ENCODE measurements around the gene TGM4.
"Not testable (repeated sequence)": the region's sequence is repeated elsewhere in the genome, so short reads cannot be mapped to it uniquely, and the experiment has no call there.

The TGM4 gene

DNA sequence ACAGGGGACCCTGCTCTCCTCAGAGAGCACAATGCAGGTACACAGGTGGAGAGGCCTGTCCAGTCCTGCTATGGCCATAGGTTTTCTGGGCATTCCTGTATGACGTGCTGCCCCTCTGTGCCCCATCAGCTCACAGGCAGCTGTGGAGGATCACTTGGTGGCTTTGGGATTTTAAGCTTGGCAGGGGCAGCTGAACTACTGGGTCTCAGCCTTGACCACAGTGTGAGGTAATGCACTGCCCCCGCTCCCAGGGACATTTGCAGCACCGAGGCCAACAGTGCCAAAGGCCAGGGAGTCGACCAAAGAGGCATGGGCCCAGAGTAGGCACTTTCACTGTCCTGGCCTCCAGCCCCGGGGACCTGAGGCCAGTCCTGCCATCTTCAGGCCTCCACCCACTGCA lies 55.4 kb downstream of the TGM4 start:
- Histone ChIP-seq H3K36me3 (ENCODE audit: insufficient read depth, low read length) (peaks cover 60% of the 10 kb centered on the region), H3K9me3 (ENCODE audit: low read length) (no peaks in the 10 kb centered on the region), H3K4me1 (ENCODE audit: insufficient read depth, low read length) (peaks cover 24% of the 10 kb centered on the region), H3K4me3 (ENCODE audit: low read length) (no peak overlapping the region), H2AFZ (ENCODE audit: low read depth, low read length) (no peak overlapping the region), H3K27me3 (ENCODE audit: insufficient read depth, low read length) (no peaks in the 10 kb centered on the region)

DNA sequence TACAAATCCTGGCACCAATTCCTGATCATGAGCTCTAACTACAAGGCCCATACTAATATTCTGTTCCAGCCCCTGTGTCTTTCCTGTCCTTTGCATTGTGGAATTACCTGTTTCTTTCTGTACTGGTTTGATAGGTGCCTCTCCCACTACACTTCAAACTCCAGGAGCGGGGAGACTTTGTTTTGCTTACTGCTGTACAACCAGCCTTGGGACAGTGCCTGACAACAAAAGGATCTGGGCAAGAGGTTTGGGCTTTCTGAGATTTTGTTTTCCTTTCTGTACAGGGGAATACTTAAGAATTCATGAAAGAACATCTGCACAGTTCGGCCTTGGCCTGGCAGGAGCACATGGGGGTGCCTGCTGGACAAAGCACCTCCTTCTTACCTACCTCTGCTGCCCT lies 56.5 kb downstream of the TGM4 start:
- Histone ChIP-seq H3K27me3 (ENCODE audit: insufficient read depth, low read length) (no peaks in the 10 kb centered on the region), H3K9me3 (ENCODE audit: low read length) (no peaks in the 10 kb centered on the region), H2AFZ (ENCODE audit: low read depth, low read length) (no peak overlapping the region), H3K4me1 (ENCODE audit: insufficient read depth, low read length) (peaks cover 24% of the 10 kb centered on the region), H3K4me3 (ENCODE audit: low read length) (no peak overlapping the region), H3K36me3 (ENCODE audit: insufficient read depth, low read length) (peaks cover 54% of the 10 kb centered on the region)

DNA sequence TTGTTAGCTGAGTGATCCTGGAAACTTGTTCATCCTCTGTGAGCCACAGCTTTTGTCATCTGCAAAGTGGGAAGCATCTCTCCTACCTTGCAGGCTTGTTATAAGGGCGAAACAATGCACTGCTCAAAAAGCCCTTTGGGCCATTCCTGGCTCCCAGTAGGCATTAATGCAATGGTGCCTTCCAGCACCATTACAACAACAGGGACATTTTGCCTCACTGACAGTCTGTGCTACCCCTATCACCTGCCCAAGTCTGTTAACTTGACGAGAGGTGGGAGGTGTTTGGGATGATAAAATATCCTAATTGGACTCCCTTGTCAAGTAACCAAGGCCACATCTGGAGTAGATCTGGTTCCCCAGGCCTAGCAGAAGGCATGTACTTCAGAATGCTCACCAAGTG lies 57.4 kb downstream of the TGM4 start:
- peaks cover 46% of the 10 kb centered on the region for H3K36me3 ChIP-seq (ENCODE audit: insufficient read depth, low read length)
- H3K4me1 ChIP-seq (ENCODE audit: insufficient read depth, low read length): peaks cover 24% of the 10 kb centered on the region
- no peaks in the 10 kb centered on the region for H3K27me3 ChIP-seq (ENCODE audit: insufficient read depth, low read length)
- no peaks in the 10 kb centered on the region for H3K9me3 ChIP-seq (ENCODE audit: low read length)
- H2AFZ ChIP-seq (ENCODE audit: low read depth, low read length): no peak overlapping the region
- no peak overlapping the region for H3K4me3 ChIP-seq (ENCODE audit: low read length)

DNA sequence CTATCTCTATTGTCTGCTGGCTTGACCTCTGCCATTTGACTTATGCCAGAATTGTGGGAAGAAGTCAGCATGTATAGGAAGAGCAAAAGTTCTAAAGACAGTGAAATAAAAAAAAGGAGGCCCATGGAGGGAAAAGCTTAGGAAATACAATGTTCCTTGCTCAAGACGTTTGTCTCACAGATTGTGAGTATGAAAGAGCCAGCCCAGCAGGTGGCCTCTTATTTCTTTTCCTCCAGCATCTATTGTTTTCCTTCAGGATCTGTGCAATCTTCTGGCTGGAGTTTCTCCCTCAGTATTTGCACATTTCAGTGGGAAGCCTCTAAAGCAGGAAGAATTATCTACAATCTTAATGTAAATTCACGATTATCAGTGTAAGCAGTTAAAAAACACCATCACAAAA lies 57.9 kb downstream of the TGM4 start:
- Histone ChIP-seq H2AFZ (ENCODE audit: low read depth, low read length) (no peak overlapping the region), H3K27me3 (ENCODE audit: insufficient read depth, low read length) (no peaks in the 10 kb centered on the region), H3K9me3 (ENCODE audit: low read length) (no peaks in the 10 kb centered on the region), H3K4me1 (ENCODE audit: insufficient read depth, low read length) (peaks cover 24% of the 10 kb centered on the region), H3K4me3 (ENCODE audit: low read length) (no peak overlapping the region), H3K36me3 (ENCODE audit: insufficient read depth, low read length) (peaks cover 41% of the 10 kb centered on the region)

DNA sequence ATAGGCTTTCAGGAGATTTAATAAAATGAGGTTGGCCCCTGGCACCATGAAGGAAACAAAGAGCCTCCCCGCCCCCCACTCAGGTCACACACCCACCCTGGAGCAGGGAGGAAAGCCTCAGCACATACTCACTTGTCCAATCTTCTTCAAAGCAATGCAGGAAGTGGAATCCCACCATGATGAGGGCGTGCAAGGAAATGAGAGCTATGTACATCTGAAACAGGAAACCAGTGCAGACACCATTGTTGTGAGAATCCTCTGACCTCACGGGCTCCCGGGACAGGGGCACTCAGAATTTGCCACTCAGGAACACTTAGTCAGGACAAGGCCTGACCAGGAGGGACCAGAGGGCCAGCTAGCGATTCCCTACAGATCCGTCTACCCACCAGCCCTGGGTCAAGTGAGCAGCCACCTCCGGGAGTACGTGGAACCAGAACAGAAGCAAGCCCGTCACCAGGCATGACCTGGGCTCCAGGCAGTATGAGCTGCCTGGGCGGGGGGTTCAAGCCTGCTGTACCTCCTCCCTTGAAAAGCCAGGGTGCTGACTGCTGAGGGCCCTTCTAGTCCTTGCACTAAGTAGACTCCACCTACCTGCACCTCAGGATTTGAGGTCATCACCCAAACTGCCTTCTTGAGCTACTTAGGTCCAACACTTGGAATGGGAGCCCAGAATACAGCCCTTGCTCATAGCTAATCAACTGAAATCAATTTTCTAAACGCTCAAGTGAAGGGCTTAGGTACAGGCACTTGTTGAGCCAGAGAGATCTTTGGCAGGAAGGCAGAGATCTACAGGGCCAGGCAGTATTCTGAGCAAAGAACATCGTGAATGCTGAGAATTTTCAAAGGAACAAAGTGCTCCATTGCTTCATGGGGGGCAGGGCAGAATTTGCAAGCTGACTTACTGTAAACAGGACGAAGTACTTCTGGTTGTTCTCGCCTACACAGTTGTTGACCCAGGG lies 58.9 kb downstream of the TGM4 start:
- no peak overlapping the region for H2AFZ ChIP-seq (ENCODE audit: low read depth, low read length)
- no peaks in the 10 kb centered on the region for H3K9me3 ChIP-seq (ENCODE audit: low read length)
- peaks cover 24% of the 10 kb centered on the region for H3K4me1 ChIP-seq (ENCODE audit: insufficient read depth, low read length)
- peaks cover 39% of the 10 kb centered on the region for H3K36me3 ChIP-seq (ENCODE audit: insufficient read depth, low read length)
- H3K4me3 ChIP-seq (ENCODE audit: low read length): no peak overlapping the region
- no peaks in the 10 kb centered on the region for H3K27me3 ChIP-seq (ENCODE audit: insufficient read depth, low read length)

DNA sequence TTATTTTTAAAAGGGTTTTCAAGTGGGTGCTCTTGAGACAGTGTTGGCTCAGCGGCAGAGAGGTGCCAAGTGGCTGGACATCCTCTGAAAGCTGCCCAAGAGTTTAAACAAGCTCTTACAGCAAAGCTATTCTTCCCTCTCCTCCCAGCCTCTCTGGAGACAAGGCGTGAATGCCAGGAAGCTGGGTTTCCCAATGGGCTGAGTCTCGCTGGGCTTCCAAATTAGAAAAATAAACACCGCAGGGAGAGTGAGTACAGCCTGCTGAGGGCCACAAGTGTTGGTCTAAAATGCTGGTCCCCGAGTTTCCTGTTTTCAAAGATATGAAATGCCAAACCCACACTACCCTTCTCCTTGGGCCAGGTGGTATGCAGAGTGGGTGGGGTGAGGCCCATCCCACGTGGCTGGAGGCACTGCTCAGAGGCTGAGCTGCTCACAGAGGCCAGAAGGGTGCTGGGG lies 65.2 kb downstream of the TGM4 start:
- Histone ChIP-seq H2AFZ (ENCODE audit: low read depth, low read length) (no peak overlapping the region), H3K27me3 (ENCODE audit: insufficient read depth, low read length) (no peaks in the 10 kb centered on the region), H3K9me3 (ENCODE audit: low read length) (no peaks in the 10 kb centered on the region), H3K4me1 (ENCODE audit: insufficient read depth, low read length) (no peaks in the 10 kb centered on the region), H3K4me3 (ENCODE audit: low read length) (no peak overlapping the region), H3K36me3 (ENCODE audit: insufficient read depth, low read length) (peaks cover 46% of the 10 kb centered on the region)

DNA sequence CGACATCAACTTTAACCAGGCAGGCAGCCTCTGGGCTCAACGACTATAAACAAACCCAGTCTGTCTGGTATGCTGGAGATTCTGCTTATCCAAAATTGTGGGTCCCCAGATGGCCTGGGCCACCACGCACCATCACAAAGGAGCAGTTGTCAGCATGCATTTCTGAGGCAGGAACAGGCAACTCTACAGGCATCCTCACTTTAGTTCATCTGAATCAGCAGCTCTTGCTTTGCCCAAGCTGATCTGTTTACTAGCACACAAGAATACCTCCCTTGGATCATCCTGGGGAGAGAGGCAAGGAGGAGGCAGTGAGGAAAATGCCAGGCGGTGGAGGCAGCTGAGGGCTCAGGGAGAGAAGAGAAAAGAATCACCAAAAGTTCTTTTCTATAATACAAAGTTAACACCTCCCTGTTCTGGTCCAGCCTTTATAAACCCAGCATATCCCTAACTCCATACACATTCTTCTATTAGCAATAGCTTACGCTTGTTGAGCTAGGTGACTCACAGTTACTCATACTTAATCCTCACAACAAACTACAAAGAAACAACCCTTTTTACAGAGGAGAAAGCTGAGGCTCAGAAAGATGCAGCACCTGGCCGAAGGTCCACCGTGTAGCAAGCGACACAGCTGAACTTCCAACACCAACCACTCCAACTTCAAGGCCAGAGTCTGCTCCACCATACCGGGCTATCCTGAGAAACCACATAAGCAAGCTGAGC lies 68.0 kb downstream of the TGM4 start:
- Histone ChIP-seq H3K4me1 (ENCODE audit: insufficient read depth, low read length) (no peaks in the 10 kb centered on the region), H3K36me3 (ENCODE audit: insufficient read depth, low read length) (peaks cover 51% of the 10 kb centered on the region), H3K27me3 (ENCODE audit: insufficient read depth, low read length) (no peaks in the 10 kb centered on the region), H3K4me3 (ENCODE audit: low read length) (no peak overlapping the region), H2AFZ (ENCODE audit: low read depth, low read length) (no peak overlapping the region), H3K9me3 (ENCODE audit: low read length) (no peaks in the 10 kb centered on the region)

DNA sequence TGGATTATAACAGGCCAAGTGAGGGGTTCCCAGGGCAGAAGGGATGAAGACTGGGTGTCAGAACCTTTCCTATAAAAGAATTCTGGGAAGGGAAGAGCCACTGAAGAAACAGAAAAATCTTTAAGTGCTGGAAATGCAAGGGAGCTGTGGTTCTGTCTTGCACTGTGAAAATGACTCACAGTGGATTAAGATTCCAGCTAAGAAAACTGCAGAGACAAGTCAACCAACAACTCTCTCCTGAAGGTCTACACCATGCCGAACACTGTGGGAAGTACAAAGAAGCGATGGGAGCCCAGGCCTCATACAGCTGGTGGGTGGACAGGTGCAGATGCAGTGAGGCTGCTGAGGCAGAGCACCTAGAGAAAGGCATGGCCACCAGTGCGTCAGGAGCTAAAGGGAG lies 73.8 kb downstream of the TGM4 start:
- Histone ChIP-seq H3K9me3 (ENCODE audit: low read length) (no peaks in the 10 kb centered on the region), H3K27me3 (ENCODE audit: insufficient read depth, low read length) (no peaks in the 10 kb centered on the region), H3K4me1 (ENCODE audit: insufficient read depth, low read length) (peaks cover 18% of the 10 kb centered on the region), H3K4me3 (ENCODE audit: low read length) (no peak overlapping the region), H3K36me3 (ENCODE audit: insufficient read depth, low read length) (peaks cover 5% of the 10 kb centered on the region), H2AFZ (ENCODE audit: low read depth, low read length) (no peak overlapping the region)

DNA sequence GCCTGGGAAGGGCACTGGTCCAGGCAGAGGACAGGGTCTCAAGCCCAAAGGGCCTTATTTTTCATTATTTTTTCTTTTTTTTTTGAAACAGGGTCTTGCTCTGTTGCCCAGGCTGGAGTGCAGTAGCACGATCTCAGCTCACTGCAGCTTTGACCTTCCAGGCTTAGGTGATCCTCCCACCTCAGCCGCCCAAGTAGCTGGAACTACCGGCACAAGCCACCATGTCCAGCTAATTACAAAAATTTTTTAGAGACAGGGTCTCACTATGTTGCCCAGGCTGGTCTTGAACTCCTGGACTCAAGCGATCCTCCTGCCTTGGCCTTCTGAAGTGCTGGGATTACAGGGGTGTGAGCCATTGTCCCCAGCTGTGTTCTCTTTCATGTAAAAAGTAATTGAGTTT lies 75.4 kb downstream of the TGM4 start:
- H3K36me3 ChIP-seq (ENCODE audit: insufficient read depth, low read length); H3K27me3 ChIP-seq (ENCODE audit: insufficient read depth, low read length); H3K9me3 ChIP-seq (ENCODE audit: low read length); H3K4me3 ChIP-seq (ENCODE audit: low read length); H2AFZ ChIP-seq (ENCODE audit: low read depth, low read length): not testable (repeated sequence)
- H3K4me1 ChIP-seq (ENCODE audit: insufficient read depth, low read length): peaks cover 18% of the 10 kb centered on the region

DNA sequence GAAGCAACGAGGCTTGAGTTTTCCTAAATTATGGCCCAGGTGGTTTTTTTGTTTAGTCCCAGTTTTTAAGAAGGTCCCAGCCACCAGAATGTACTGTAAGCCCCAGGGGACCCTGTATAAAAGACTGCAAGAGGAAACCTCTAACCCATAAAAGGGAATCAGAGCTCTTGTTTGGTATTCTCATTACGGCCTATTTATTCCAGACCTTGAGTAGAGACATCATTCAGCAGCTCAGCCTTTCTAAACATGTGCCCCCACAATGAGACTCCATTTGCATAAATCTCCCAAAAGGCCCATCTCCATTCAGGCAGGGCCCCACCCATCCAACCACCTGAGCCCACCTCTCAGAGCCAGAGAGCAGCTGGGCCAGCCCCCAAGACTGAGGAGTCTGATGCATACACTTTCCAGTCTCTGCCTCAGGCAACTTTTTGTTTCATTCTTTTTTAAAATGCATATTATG lies 75.9 kb downstream of the TGM4 start:
- Histone ChIP-seq H3K36me3 (ENCODE audit: insufficient read depth, low read length) (peaks cover 6% of the 10 kb centered on the region), H3K4me1 (ENCODE audit: insufficient read depth, low read length) (peaks cover 18% of the 10 kb centered on the region), H3K9me3 (ENCODE audit: low read length) (no peaks in the 10 kb centered on the region), H3K27me3 (ENCODE audit: insufficient read depth, low read length) (no peaks in the 10 kb centered on the region), H3K4me3 (ENCODE audit: low read length) (no peak overlapping the region), H2AFZ (ENCODE audit: low read depth, low read length) (no peak overlapping the region)

DNA sequence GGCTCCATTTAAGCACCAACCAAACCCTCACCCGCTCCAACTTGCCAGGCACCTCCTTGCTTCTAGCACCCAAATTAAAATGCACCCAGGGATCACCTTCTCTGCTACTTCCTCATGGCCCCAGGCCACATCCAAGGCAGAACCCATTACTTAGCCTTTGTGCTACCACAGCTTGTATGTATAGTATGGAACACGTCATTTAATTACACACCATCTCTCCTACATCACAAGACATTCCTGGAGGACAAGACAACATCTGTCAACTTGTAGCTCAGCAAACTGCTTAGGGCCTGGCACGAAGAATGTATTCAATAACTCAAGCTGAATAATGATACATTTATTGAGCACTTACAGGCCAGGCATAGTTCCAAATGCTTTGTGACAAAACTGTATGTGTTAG lies 78.3 kb downstream of the TGM4 start:
- H3K36me3 ChIP-seq (ENCODE audit: insufficient read depth, low read length): peaks cover 14% of the 10 kb centered on the region
- no peak overlapping the region for H2AFZ ChIP-seq (ENCODE audit: low read depth, low read length)
- H3K4me3 ChIP-seq (ENCODE audit: low read length): no peak overlapping the region
- H3K9me3 ChIP-seq (ENCODE audit: low read length): no peaks in the 10 kb centered on the region
- peaks cover 18% of the 10 kb centered on the region for H3K4me1 ChIP-seq (ENCODE audit: insufficient read depth, low read length)
- H3K27me3 ChIP-seq (ENCODE audit: insufficient read depth, low read length): no peaks in the 10 kb centered on the region

DNA sequence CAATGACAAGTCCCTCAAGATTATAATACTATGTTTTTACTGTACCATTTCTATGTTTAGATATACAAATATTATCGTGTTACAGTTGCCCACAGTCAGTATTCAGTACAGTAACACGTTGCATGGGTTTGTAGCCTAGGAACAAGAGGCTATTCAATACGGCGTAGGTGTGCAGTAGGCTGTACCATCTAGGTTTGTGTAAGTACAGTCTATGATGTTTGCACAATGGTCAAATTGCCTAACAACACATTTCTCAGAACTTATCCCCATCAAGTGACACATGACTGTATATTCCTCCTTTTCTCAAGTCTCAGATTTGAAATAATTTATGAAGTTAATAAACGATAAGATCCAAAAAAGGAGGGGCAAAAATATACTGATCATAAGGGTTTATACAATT lies 79.9 kb downstream of the TGM4 start:
- Histone ChIP-seq H2AFZ (ENCODE audit: low read depth, low read length) (no peak overlapping the region), H3K4me1 (ENCODE audit: insufficient read depth, low read length) (peaks cover 18% of the 10 kb centered on the region)

DNA sequence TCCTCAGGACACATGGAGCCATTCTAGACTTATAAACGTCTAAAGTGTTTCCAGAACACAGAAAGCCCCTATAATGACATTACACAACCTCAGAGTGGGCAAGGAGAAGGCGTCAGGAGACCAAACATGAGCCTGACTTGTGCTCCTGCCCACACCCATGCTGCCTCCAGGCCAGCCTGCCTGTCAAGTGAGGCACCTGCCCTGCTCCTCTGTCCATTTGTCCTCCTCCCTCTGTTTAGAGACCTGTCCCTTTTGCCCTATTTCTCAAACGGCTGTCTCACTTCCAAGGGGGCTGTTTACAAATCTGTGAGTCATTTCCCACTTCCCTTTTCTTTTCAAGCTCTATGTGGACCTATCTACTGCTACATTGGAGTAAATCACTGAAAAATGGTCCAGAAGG lies 80.6 kb downstream of the TGM4 start:
- no peak overlapping the region for H2AFZ ChIP-seq (ENCODE audit: low read depth, low read length)
- H3K4me1 ChIP-seq (ENCODE audit: insufficient read depth, low read length): peaks cover 16% of the 10 kb centered on the region
- no peaks in the 10 kb centered on the region for H3K9me3 ChIP-seq (ENCODE audit: low read length)
- H3K4me3 ChIP-seq (ENCODE audit: low read length): no peak overlapping the region
- H3K27me3 ChIP-seq (ENCODE audit: insufficient read depth, low read length): no peaks in the 10 kb centered on the region
- peaks cover 26% of the 10 kb centered on the region for H3K36me3 ChIP-seq (ENCODE audit: insufficient read depth, low read length)

More for the DNA sequence above, 79.9 kb downstream of the TGM4 start:
- Histone ChIP-seq H3K9me3 (ENCODE audit: low read length) (no peaks in the 10 kb centered on the region), H3K4me3 (ENCODE audit: low read length) (no peak overlapping the region), H3K27me3 (ENCODE audit: insufficient read depth, low read length) (no peaks in the 10 kb centered on the region), H3K36me3 (ENCODE audit: insufficient read depth, low read length) (peaks cover 23% of the 10 kb centered on the region)

All from neuron (in vitro differentiated cells).